Lung (tissue), 12 donors: ENCODE data around the gene SPATS2. TPM values are rescaled to one million over a fixed set of nuclear protein-coding genes. Genes with fewer than 3 reads are reported as not detected.

ENCODE experiments used
- ATAC-seq: fragments of 200-7000 bp; cut with Tn5 transposase; one replicate; pipeline ENCODE4 v1.9.1; 2020; ENCODE audit warnings: moderate number of reproducible peaks; ENCODE audit not compliant: insufficient read depth, low FRiP score
- DNase-seq, 3 donors: peaks; one replicate each; pipeline ENCODE4 v3.0.0-alpha.2; 2013 to 2017
- H3K27ac ChIP-seq, 2 donors: one replicate each; pipeline ENCODE4 v1.5.1; 2013; ENCODE audit warnings: mild to moderate bottlenecking in 2 of 2, moderate library complexity in 2 of 2, control low read depth in 1 of 2, inconsistent platforms in 1 of 2, low read depth in 1 of 2, low read length in 1 of 2
- H3K27me3 ChIP-seq, 3 donors: one replicate each; pipeline ENCODE4 v1.5.1; 2013; ENCODE audit warnings: low read length in 2 of 3; ENCODE audit not compliant: control insufficient read depth in 3 of 3, insufficient read depth in 3 of 3
- H3K36me3 ChIP-seq, 4 donors: one replicate each; pipeline ENCODE4 v1.5.1; 2013; ENCODE audit warnings: low read length in 4 of 4, mild to moderate bottlenecking in 1 of 4, moderate library complexity in 1 of 4; ENCODE audit not compliant: control insufficient read depth in 4 of 4, insufficient read depth in 4 of 4
- H3K4me1 ChIP-seq, 5 donors: one replicate each; pipeline ENCODE4 v1.5.1; 2013; ENCODE audit warnings: low read length in 5 of 5, mild to moderate bottlenecking in 2 of 5, moderate library complexity in 1 of 5; ENCODE audit not compliant: control insufficient read depth in 5 of 5, insufficient read depth in 5 of 5
- H3K4me3 ChIP-seq: one replicate; pipeline ENCODE4 v1.5.1; 2013; ENCODE audit warnings: mild to moderate bottlenecking, control low read depth, moderate library complexity
- H3K9ac ChIP-seq, 2 donors: one replicate each; pipeline ENCODE4 v1.5.1; 2013; ENCODE audit warnings: low read length in 2 of 2, control low read depth in 1 of 2; ENCODE audit not compliant: insufficient read depth in 1 of 2
- H3K9me3 ChIP-seq, 4 donors: one replicate each; pipeline ENCODE4 v1.5.1; 2013; ENCODE audit warnings: low read length in 3 of 4, mild to moderate bottlenecking in 1 of 4, moderate library complexity in 1 of 4; ENCODE audit not compliant: control insufficient read depth in 4 of 4, insufficient read depth in 3 of 4
- CTCF ChIP-seq: IDR thresholded peaks from 2 replicates; pipeline ENCODE4 v1.5.1; 2012; ENCODE audit warnings: mild to moderate bottlenecking; ENCODE audit errors: control extremely low read depth, extremely low read depth
- WGBS, 2 donors: extraction: QIAGEN DNeasy Blood & Tissue Kit; methylation state at CpG; one replicate each; pipeline ENCODE4 v1.1.7; 2013; 5-methylcytosine and 5-hydroxymethylcytosine counted together
- polyA plus RNA-seq, 2 donors: library from polyadenylated mRNA; stranded (reverse); fragments of 200-250 nt; gene quantifications; one replicate each; pipeline ENCODE4 v1.2.1, GENCODE V29; 2013
- total RNA-seq, 2 donors: library from RNA; depleted of rRNA in 1 of 2; stranded (reverse); fragments of >200 nt in 1 of 2; gene quantifications; one replicate each; pipeline ENCODE4 v1.2.1, GENCODE V29; 2014 to 2021
- donor health status: control.
- donor health status: control.
- donor health status: Bipolar disorder and iron deficiency.
- donor health status: healthy.
- donor health status: DM: yes; HTN: yes; CAD: no.

Gene SPATS2
- total and polyA plus RNA-seq, 4 donors: 6.6 to 48.8 (median 10.0) TPM

GRCh38 chr12:49340971-49341776, 26.1 kb upstream of the SPATS2 start:
- 44 to 50% methylated on average over 14 of the region's 14 CpGs for WGBS, 2 donors
- Histone ChIP-seq H3K4me3 (no peak overlapping the region), H3K4me1 (peaks cover 4 to 34% (median 6%) of the 10 kb centered on the region in 5 donors), H3K27me3 (peaks cover 0 to 84% (median 64%) of the 10 kb centered on the region in 3 donors), H3K36me3 (no peaks in the 10 kb centered on the region), H3K9me3 (peaks cover 0 to 3% (median 0%) of the 10 kb centered on the region in 4 donors), H3K9ac (no peak overlapping the region), H3K27ac (no peak overlapping the region)
- DNase-seq (no peak), ATAC-seq (no peak)
- TF ChIP-seq CTCF: no peak

GRCh38 chr12:49341777-49342065, 25.5 kb upstream of the SPATS2 start:
- Histone ChIP-seq H3K36me3 (no peaks in the 10 kb centered on the region), H3K4me1 (peaks cover 4 to 40% (median 8%) of the 10 kb centered on the region in 5 donors), H3K4me3 (no peak overlapping the region), H3K27ac (no peak overlapping the region), H3K27me3 (peaks cover 0 to 84% (median 62%) of the 10 kb centered on the region in 3 donors), H3K9ac (no peak overlapping the region), H3K9me3 (no peaks in the 10 kb centered on the region)
- DNase-seq (no peak), ATAC-seq (no peak)
- 18 to 27% methylated on average over 20 to 21 of the region's 21 CpGs for WGBS, 2 donors
- no peak for TF ChIP-seq CTCF

DNA sequence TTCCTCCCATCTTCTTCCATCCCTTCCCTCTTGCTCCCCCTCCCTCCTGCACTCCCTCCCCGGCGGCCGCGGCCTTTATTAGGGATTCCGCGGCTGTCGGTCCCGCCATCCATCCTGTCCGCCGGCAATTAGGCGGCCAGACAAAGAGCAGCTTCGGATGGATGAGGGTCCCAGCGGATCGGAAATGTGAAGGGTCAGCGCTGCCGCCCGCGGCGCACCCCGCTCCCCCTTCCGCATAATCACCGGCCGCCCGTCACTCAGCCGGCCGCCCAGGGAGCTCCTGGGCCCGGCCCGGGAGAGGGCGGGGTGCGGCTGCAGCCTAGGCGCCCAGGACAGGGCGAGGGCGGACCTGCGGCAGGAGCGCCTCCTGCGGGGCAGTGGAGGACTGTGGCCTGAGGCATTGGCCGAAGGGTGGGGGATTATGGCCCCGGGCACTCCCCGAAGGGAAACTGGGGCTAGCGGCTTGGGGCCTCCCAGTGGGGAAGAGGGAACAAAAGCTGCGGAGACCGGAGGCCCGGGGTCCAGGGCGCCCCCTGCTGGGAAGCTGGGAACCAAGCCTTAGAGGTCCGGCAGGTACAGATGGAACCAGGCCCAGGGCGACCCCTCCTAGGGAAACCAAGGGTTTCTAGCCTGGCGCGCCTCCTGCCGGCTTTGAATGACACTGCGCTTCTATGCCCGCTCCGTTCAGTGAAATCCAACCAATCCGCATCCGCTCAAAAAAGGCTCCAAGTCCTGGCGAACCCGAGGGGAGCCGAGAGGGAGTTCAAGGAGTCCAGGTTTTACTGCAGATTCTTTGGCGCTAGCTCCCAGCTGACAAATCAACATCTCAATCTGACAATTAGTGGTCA, 25.0 kb upstream of the SPATS2 start:
- H3K27ac ChIP-seq: no peak overlapping the region
- H3K36me3 ChIP-seq: no peaks in the 10 kb centered on the region
- peaks cover 4 to 44% (median 14%) of the 10 kb centered on the region in 5 donors for H3K4me1 ChIP-seq
- H3K27me3 ChIP-seq: peaks cover 3 to 85% (median 63%) of the 10 kb centered on the region in 3 donors
- H3K9me3 ChIP-seq: no peaks in the 10 kb centered on the region
- H3K4me3 ChIP-seq: no peak overlapping the region
- ATAC-seq: peak; percentile 65
- TF ChIP-seq CTCF: peak; percentile 40
- DNase-seq: peak; percentile 81 to 85 (median 85)
- H3K9ac ChIP-seq: no peak overlapping the region
- 2% methylated on average over 57 to 58 of the region's 58 CpGs for WGBS, 2 donors
